Fibroblast of mammary gland (primary cell): ENCODE data around the gene GOPC.

Source experiments
- DNase-seq: peaks from one replicate; pipeline ENCODE4 v3.0.0-alpha.2; 2010; ENCODE audit warnings: low read depth
- H3K4me3 ChIP-seq: 2 replicates; pipeline ENCODE4 v1.5.1; 2011; ENCODE audit warnings: low read depth, mild to moderate bottlenecking, low read length, moderate library complexity; ENCODE audit not compliant: control insufficient read depth
- CTCF ChIP-seq: conservative IDR thresholded peaks from 2 replicates; pipeline ENCODE4 v1.5.1; 2011; ENCODE audit warnings: low read depth, low read length, inconsistent platforms; ENCODE audit not compliant: control insufficient read depth, insufficient read depth

Gene GOPC

GRCh38 chr6:117605169-117605826 lies 3.0 kb upstream of the GOPC start:
- no peak overlapping the region for H3K4me3 ChIP-seq
- peak; percentile 85 for DNase-seq
- TF ChIP-seq CTCF: peak; percentile 90

GRCh38 chr6:117603821-117604220 lies 1.5 kb upstream of the GOPC start:
- no peak overlapping the region for H3K4me3 ChIP-seq
- DNase-seq: no peak
- no peak for TF ChIP-seq CTCF

GRCh38 chr6:117602899-117603588 lies 733 bp upstream of the GOPC start:
- H3K4me3 ChIP-seq: peak overlapping the region; percentile 95
- DNase-seq: no peak
- no peak for TF ChIP-seq CTCF

- no peak for TF ChIP-seq CTCF
- DNase-seq: no peak
- H3K4me3 ChIP-seq: peak overlapping the region; percentile 95
Observed at GRCh38 chr6:117601811-117602150, 530 bp downstream of the GOPC start.

- TF ChIP-seq CTCF: no peak
- peak overlapping the region; percentile 95 for H3K4me3 ChIP-seq
- DNase-seq: peak; percentile 53
Observed at GRCh38 chr6:117600008-117600743, 2.1 kb downstream of the GOPC start.

- H3K4me3 ChIP-seq: no peak overlapping the region
- no peak for DNase-seq
- no peak for TF ChIP-seq CTCF
Observed at GRCh38 chr6:117597755-117598154, 4.6 kb downstream of the GOPC start.
